ENCODE measurements around the gene NELFB.

DNA sequence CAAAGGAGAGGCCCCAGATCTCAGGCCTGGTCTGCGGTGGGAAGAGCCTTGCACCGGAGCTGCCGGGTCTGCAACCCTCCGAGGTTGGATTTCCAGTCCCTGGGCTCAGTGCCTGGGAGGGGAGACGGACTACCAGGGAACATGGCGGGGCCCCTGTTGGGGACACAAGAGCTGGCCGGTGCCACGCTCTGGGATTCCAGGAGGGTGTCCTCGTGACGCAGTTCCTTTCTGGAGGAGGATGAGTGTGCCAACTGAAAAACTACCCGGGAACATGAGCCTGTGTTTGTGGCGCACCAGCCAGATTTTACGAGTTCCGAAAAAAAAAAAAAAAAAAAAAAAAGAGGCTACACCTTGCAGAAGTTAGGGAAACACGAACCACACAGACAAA, 38.0 kb downstream of the NELFB start:
- TF ChIP-seq, protein P1, sequence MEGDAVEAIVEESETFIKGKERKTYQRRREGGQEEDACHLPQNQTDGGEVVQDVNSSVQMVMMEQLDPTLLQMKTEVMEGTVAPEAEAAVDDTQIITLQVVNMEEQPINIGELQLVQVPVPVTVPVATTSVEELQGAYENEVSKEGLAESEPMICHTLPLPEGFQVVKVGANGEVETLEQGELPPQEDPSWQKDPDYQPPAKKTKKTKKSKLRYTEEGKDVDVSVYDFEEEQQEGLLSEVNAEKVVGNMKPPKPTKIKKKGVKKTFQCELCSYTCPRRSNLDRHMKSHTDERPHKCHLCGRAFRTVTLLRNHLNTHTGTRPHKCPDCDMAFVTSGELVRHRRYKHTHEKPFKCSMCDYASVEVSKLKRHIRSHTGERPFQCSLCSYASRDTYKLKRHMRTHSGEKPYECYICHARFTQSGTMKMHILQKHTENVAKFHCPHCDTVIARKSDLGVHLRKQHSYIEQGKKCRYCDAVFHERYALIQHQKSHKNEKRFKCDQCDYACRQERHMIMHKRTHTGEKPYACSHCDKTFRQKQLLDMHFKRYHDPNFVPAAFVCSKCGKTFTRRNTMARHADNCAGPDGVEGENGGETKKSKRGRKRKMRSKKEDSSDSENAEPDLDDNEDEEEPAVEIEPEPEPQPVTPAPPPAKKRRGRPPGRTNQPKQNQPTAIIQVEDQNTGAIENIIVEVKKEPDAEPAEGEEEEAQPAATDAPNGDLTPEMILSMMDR (conservative IDR thresholded peaks at IDR 0.05; ENCODE audit: low read depth, low read length), result no peak
- no peak for TF ChIP-seq EZH2 (IDR thresholded peaks at IDR 0.05; ENCODE audit: borderline replicate concordance, low read depth, low read length, poor library complexity, severe bottlenecking)
